ENCODE measurements around the gene KDM6A.

DNA sequence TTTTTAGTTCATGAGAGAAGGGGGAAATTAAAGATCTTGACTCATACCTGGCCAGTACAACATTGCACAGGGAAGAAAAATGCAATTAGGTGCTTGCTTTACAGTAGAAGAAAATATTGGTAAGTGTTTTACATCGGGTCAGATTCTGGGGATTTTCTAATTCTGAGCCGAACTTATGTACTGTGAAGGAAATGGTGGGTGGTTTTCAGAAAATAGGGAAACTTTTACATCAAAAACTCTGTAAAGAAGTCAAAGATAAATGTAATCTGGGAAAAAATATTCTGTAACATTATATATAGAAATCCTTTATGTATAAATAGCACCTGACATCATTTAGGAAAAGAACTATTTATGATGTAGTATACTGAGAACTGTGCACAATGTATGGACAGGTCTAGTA, 75.4 kb downstream of the KDM6A start:
- TF ChIP-seq, protein P1, sequence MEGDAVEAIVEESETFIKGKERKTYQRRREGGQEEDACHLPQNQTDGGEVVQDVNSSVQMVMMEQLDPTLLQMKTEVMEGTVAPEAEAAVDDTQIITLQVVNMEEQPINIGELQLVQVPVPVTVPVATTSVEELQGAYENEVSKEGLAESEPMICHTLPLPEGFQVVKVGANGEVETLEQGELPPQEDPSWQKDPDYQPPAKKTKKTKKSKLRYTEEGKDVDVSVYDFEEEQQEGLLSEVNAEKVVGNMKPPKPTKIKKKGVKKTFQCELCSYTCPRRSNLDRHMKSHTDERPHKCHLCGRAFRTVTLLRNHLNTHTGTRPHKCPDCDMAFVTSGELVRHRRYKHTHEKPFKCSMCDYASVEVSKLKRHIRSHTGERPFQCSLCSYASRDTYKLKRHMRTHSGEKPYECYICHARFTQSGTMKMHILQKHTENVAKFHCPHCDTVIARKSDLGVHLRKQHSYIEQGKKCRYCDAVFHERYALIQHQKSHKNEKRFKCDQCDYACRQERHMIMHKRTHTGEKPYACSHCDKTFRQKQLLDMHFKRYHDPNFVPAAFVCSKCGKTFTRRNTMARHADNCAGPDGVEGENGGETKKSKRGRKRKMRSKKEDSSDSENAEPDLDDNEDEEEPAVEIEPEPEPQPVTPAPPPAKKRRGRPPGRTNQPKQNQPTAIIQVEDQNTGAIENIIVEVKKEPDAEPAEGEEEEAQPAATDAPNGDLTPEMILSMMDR (IDR thresholded peaks at IDR 0.05) = no peak
- TF ChIP-seq POLR2A (IDR thresholded peaks at IDR 0.05) = no peak

Data from body of pancreas (tissue), 4 donors.